RWPE2 (cell line): ENCODE results near the gene MYH14.

Source experiments
- ATAC-seq: fragments of 200-7000 bp; cut with Tn5 transposase; 3 replicates; pipeline ENCODE4 v1.9.1; 2021; ENCODE audit warnings: low read depth
- DNase-seq: peaks from one replicate; pipeline ENCODE4 v3.0.0-alpha.2; 2020; ENCODE audit warnings: low spot score
- H3K27ac ChIP-seq: fragments of 450-650 bp; 2 replicates; pipeline ENCODE4 v1.5.1; 2017; ENCODE audit warnings: mild to moderate bottlenecking; ENCODE audit not compliant: poor library complexity, severe bottlenecking
- H3K27me3 ChIP-seq: fragments of 250-450 bp; sonication (Bioruptor Pico); 2 replicates; pipeline ENCODE4 v1.5.1; 2021; ENCODE audit warnings: mild to moderate bottlenecking, moderate library complexity; ENCODE audit not compliant: insufficient read depth, poor library complexity, severe bottlenecking
- H3K36me3 ChIP-seq: fragments of 250-450 bp; sonication (Bioruptor Pico); 2 replicates; pipeline ENCODE4 v1.5.1; 2020; ENCODE audit warnings: low read depth, mild to moderate bottlenecking, moderate library complexity
- H3K4me1 ChIP-seq: fragments of 250-450 bp; sonication (Bioruptor Pico); 2 replicates; pipeline ENCODE4 v1.5.1; 2021; ENCODE audit warnings: mild to moderate bottlenecking, moderate library complexity; ENCODE audit not compliant: insufficient read depth, poor library complexity, severe bottlenecking
- H3K4me3 ChIP-seq: fragments of 250-450 bp; sonication (Bioruptor Pico); 2 replicates; pipeline ENCODE4 v1.5.1; 2021; ENCODE audit warnings: mild to moderate bottlenecking, moderate library complexity; ENCODE audit not compliant: severe bottlenecking
- H3K9me3 ChIP-seq: fragments of 250-450 bp; sonication (Bioruptor Pico); 2 replicates; pipeline ENCODE4 v1.5.1; 2021; ENCODE audit warnings: mild to moderate bottlenecking, moderate library complexity; ENCODE audit not compliant: severe bottlenecking
- TF ChIP-seq, protein P1 (sequence below): fragments of 450-650 bp; IDR thresholded peaks from one replicate; pipeline ENCODE4 v1.5.1; 2017; ENCODE audit warnings: mild to moderate bottlenecking, moderate library complexity; ENCODE audit not compliant: poor library complexity, severe bottlenecking

The MYH14 gene

DNA sequence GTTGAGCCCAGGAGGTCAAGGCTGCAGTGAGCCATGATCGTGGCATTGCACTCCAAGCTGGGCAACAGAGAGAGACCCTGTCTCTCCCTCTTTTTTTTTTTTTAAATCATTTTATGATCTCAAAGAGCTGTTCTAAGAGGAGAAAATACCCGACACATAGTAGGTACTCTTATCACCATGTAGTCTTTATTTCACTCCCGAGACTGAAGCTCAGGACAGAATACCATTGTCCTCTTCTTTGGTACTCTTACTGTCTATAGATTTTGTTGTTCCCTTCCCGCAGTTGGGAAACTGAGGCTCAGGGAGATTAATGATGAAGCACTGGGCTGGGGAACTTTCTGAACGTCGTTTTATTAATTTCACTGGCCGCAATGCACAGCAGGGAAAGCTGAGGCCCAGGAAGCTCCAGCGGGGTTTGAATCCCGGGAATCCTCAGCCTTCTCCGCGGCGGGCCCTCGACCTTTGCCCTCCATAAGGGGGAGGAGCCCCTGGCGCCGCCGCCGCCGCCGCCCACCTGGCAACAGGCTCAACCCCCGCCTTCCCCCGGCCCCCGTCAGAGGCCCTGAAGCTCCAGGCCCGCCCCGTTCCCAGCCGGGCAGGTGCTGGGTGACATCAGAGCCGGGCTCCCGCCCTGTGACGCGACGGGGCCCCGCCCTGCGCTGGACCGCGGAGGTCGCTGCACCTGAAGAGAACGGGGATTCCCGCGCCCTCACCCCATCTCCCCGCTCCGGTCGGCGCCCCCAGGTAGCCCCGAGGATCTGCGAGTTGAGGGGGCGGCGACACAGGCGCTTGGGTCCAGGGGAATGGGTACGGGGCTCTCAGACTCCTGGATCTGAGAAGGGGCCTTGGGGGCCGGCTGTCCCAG lies 1.6 kb downstream of the MYH14 start:
- no peaks in the 10 kb centered on the region for H3K4me1 ChIP-seq
- no peak overlapping the region for H3K27ac ChIP-seq
- TF ChIP-seq, protein P1, sequence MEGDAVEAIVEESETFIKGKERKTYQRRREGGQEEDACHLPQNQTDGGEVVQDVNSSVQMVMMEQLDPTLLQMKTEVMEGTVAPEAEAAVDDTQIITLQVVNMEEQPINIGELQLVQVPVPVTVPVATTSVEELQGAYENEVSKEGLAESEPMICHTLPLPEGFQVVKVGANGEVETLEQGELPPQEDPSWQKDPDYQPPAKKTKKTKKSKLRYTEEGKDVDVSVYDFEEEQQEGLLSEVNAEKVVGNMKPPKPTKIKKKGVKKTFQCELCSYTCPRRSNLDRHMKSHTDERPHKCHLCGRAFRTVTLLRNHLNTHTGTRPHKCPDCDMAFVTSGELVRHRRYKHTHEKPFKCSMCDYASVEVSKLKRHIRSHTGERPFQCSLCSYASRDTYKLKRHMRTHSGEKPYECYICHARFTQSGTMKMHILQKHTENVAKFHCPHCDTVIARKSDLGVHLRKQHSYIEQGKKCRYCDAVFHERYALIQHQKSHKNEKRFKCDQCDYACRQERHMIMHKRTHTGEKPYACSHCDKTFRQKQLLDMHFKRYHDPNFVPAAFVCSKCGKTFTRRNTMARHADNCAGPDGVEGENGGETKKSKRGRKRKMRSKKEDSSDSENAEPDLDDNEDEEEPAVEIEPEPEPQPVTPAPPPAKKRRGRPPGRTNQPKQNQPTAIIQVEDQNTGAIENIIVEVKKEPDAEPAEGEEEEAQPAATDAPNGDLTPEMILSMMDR: no peak
- H3K4me3 ChIP-seq: peak overlapping the region; percentile 16
- H3K36me3 ChIP-seq: no peaks in the 10 kb centered on the region
- DNase-seq (no peak), ATAC-seq (peak; percentile 62)
- peaks cover 19% of the 10 kb centered on the region for H3K27me3 ChIP-seq
- no peaks in the 10 kb centered on the region for H3K9me3 ChIP-seq

DNA sequence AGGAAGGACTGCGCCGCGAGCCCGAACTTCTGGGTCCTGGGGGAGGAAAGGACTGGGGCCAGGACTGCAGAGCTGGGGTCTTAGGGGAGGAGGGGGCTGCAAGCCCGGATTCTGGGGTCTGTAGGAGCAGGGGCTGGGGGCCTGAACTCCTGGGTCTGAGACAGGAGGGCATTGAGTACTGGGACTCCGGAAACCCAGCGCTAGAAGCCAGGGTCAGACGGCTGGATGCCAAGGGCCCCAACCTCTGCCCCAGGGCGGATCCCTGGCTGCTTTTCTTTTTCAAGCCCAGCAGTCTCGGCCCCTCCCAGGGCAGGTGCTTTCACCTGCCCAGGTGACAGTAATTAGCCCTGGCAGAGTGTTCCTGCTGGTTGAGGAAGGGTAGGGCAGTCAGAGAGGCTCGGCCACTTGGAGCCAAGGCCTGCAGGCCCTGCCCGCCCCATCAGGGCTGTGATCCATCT lies 2.3 kb downstream of the MYH14 start:
- no peaks in the 10 kb centered on the region for H3K36me3 ChIP-seq
- H3K27ac ChIP-seq: no peak overlapping the region
- TF ChIP-seq, protein P1: no peak
- no peaks in the 10 kb centered on the region for H3K4me1 ChIP-seq
- H3K4me3 ChIP-seq: peak overlapping the region; percentile 16
- H3K27me3 ChIP-seq: peaks cover 19% of the 10 kb centered on the region
- ATAC-seq (peak; percentile 9; the same call in 1 of the 3 replicates), DNase-seq (no peak)
- H3K9me3 ChIP-seq: no peaks in the 10 kb centered on the region

DNA sequence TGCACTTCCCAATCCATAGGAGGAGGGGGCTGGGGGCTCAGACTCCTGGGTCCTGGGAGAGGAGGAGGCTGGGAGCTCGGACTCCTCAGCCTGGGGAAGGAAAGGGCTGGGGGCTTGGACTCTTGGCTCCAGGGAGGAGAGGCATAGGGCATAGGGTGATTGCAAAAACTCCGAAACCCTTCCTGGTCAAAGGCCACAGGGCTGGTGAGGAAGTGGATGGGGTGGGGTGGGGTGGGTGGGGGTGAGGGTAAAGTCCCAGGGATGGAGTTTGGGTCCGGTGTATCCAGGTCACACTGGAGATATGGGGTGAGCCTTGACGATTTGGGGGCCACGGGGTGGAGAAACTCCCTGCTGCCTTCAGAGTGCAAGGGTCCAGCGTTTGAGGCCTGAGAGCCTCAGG lies 2.8 kb downstream of the MYH14 start:
- DNase-seq (no peak), ATAC-seq (no peak)
- Histone ChIP-seq H3K27me3 (peaks cover 19% of the 10 kb centered on the region), H3K9me3 (no peaks in the 10 kb centered on the region), H3K4me3 (no peak overlapping the region), H3K27ac (no peak overlapping the region), H3K4me1 (no peaks in the 10 kb centered on the region), H3K36me3 (no peaks in the 10 kb centered on the region)
- TF ChIP-seq, protein P1: no peak

DNA sequence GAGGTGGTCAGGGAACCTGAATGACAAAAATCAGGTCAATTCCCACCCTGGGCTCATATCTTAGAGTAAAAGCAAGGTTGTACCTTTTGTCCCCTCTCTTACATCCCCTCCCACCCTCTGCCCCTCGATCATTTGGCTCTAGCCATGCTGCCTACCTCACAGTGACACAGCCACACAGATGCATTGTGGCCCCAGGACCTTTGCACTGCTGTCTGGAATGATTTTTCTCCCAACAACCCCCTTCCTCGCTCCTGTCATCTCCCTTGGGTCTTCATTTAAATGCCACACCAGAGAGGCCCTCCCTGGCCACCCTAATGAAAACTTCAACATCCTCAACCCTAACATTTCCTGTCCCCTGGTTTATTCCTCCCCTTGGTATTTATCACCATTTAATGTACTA lies 4.3 kb downstream of the MYH14 start:
- TF ChIP-seq, protein P1: no peak
- no peak overlapping the region for H3K4me3 ChIP-seq
- DNase-seq: no peak
- H3K9me3 ChIP-seq: no peaks in the 10 kb centered on the region
- H3K27ac ChIP-seq: no peak overlapping the region
- peaks cover 19% of the 10 kb centered on the region for H3K27me3 ChIP-seq
- no peaks in the 10 kb centered on the region for H3K36me3 ChIP-seq
- no peak for ATAC-seq
- no peaks in the 10 kb centered on the region for H3K4me1 ChIP-seq

DNA sequence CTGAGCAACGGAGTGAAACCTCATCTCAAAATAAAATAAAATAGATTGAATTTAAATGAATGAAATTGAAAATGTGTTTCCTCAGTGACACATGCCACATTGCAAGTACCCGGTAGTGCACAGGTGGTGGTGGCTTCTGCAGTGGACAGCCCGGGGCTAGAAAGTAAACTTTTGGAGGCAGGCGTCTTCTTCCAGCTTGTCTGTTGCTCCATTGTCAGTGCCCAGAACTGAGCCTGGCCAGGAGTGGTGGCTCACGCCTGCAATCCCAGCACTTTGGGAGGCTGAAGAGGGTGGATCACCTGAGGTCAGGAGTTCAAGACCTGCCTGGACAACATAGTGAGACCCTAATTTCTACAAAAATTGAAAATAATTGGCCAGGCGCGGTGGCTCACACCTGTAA lies 5.7 kb downstream of the MYH14 start:
- DNase-seq (no peak), ATAC-seq (no peak)
- H3K27ac ChIP-seq: no peak overlapping the region
- TF ChIP-seq, protein P1: no peak
- H3K4me3 ChIP-seq: no peak overlapping the region
- peaks cover 15% of the 10 kb centered on the region for H3K27me3 ChIP-seq
- no peaks in the 10 kb centered on the region for H3K4me1 ChIP-seq
- no peaks in the 10 kb centered on the region for H3K36me3 ChIP-seq
- no peaks in the 10 kb centered on the region for H3K9me3 ChIP-seq
